Stimulated activated CD4-positive, alpha-beta T cell treated with anti-CD3 and anti-CD28 coated beads, Interleukin-15, amount 100 ng/mL, for 1 hour (primary cell): Measurements from ENCODE around the gene NOP10.

Source experiments
- DNase-seq, 2 donors: peaks; one replicate each; pipeline ENCODE4 v3.0.0-alpha.2; 2020; ENCODE audit warnings: low read depth in 1 of 2, low spot score in 1 of 2

The NOP10 gene

GRCh38 chr15:34332553-34333120 is 10.3 kb downstream of the NOP10 start:
- DNase-seq: no peak

GRCh38 chr15:34331809-34332208 is 11.1 kb downstream of the NOP10 start:
- no peak for DNase-seq

- DNase-seq: no peak
These were observed 12.7 kb downstream of the NOP10 start for GRCh38 chr15:34330279-34330678.

GRCh38 chr15:34329006-34329405 is 13.9 kb downstream of the NOP10 start:
- no peak for DNase-seq

GRCh38 chr15:34327906-34328305 is 15.0 kb downstream of the NOP10 start:
- DNase-seq: no peak

- no peak for DNase-seq
These were observed 17.6 kb downstream of the NOP10 start for GRCh38 chr15:34325368-34325767.

GRCh38 chr15:34324933-34325332 is 18.0 kb downstream of the NOP10 start:
- DNase-seq: no peak

- no peak for DNase-seq
These were observed 19.7 kb downstream of the NOP10 start for GRCh38 chr15:34323217-34323616.

- no peak for DNase-seq
These were observed 24.5 kb downstream of the NOP10 start for GRCh38 chr15:34318277-34319079.

GRCh38 chr15:34314491-34315490 is 28.1 kb downstream of the NOP10 start:
- no peak for DNase-seq

GRCh38 chr15:34311563-34311962 is 31.4 kb downstream of the NOP10 start:
- DNase-seq: no peak

- DNase-seq: no peak
These were observed 38.3 kb downstream of the NOP10 start for GRCh38 chr15:34304613-34305012.

GRCh38 chr15:34301058-34301457 is 41.9 kb downstream of the NOP10 start:
- no peak for DNase-seq

GRCh38 chr15:34297059-34297458 is 45.9 kb downstream of the NOP10 start:
- DNase-seq: no peak

GRCh38 chr15:34292621-34293020 is 50.3 kb downstream of the NOP10 start:
- no peak for DNase-seq
